DND-41 (cell line): ENCODE results near the gene ZBTB39.
A peak's percentile ranks its signal among the peaks of the same experiment; 100 is the strongest.

Experiments used
- ATAC-seq: fragments of 200-7000 bp; cut with Tn5 transposase; 3 replicates; pipeline ENCODE4 v1.9.1; 2021; ENCODE audit warnings: low read depth; ENCODE audit not compliant: insufficient read depth
- DNase-seq: peaks from one replicate; pipeline ENCODE4 v3.0.0-alpha.2; 2020
- H2AFZ ChIP-seq: 2 replicates; pipeline ENCODE4 v1.6.0; 2012; ENCODE audit warnings: low read depth, low read length
- H3K27ac ChIP-seq: 2 replicates; pipeline ENCODE4 v1.5.1; 2012; ENCODE audit warnings: low read length, inconsistent platforms
- H3K27me3 ChIP-seq: fragments of 200-600 bp; sonication (generic); 2 replicates; pipeline ENCODE4 v1.6.0; 2012; ENCODE audit warnings: low read length, mild to moderate bottlenecking, inconsistent platforms; ENCODE audit not compliant: insufficient read depth, poor library complexity
- H3K36me3 ChIP-seq: 2 replicates; pipeline ENCODE4 v1.5.1; 2012; ENCODE audit warnings: low read length, inconsistent platforms; ENCODE audit not compliant: insufficient read depth
- H3K4me1 ChIP-seq: 2 replicates; pipeline ENCODE4 v1.5.1; 2012; ENCODE audit warnings: mild to moderate bottlenecking, low read length; ENCODE audit not compliant: insufficient read depth
- H3K4me2 ChIP-seq: 2 replicates; pipeline ENCODE4 v1.6.0; 2012; ENCODE audit warnings: mild to moderate bottlenecking, moderate library complexity, low read length, inconsistent platforms; ENCODE audit not compliant: insufficient read depth
- H3K4me3 ChIP-seq, 2 experiments: fragments of 200-600 bp in 1 of 2; shearing (Covaris generic) in 1 of 2; 2 replicates each; pipeline ENCODE4 v1.5.1; 2012 to 2016; ENCODE audit warnings: inconsistent platforms in 2 of 2, low read length in 2 of 2, mild to moderate bottlenecking in 2 of 2, low read depth in 1 of 2, moderate library complexity in 1 of 2
- H3K79me2 ChIP-seq: 2 replicates; pipeline ENCODE4 v1.6.0; 2012; ENCODE audit warnings: low read length, inconsistent platforms; ENCODE audit not compliant: insufficient read depth
- H3K9ac ChIP-seq: 2 replicates; pipeline ENCODE4 v1.6.0; 2012; ENCODE audit warnings: low read depth, mild to moderate bottlenecking, inconsistent platforms, low read length, moderate library complexity
- H3K9me3 ChIP-seq: 2 replicates; pipeline ENCODE4 v1.5.1; 2012; ENCODE audit warnings: low read length, moderate library complexity, mild to moderate bottlenecking, inconsistent platforms; ENCODE audit not compliant: insufficient read depth, severe bottlenecking
- H4K20me1 ChIP-seq: 2 replicates; pipeline ENCODE4 v1.6.0; 2012; ENCODE audit warnings: low read length; ENCODE audit not compliant: insufficient read depth
- EZH2 ChIP-seq: IDR thresholded peaks from 3 replicates; pipeline ENCODE4 v1.6.1; 2012; ENCODE audit warnings: borderline replicate concordance, low read depth, mild to moderate bottlenecking, moderate library complexity, low read length, inconsistent platforms; ENCODE audit not compliant: severe bottlenecking
- TF ChIP-seq, protein P1 (sequence below): IDR thresholded peaks from 2 replicates; pipeline ENCODE4 v1.5.1; 2012; ENCODE audit warnings: borderline replicate concordance, low read length, moderate library complexity, mild to moderate bottlenecking; ENCODE audit not compliant: poor library complexity, severe bottlenecking; ENCODE audit errors: extremely low read depth

The ZBTB39 gene

GRCh38 chr12:57009949-57010626 lies 3.7 kb upstream of the ZBTB39 start:
- Histone ChIP-seq H3K4me3 (no peak overlapping the region), H3K4me2 (no peak overlapping the region), H3K9ac (no peak overlapping the region), H3K9me3 (no peaks in the 10 kb centered on the region), H2AFZ (no peak overlapping the region), H3K27ac (no peak overlapping the region), H3K27me3 (peaks cover 11% of the 10 kb centered on the region), H3K79me2 (peaks cover 11% of the 10 kb centered on the region), H3K36me3 (no peaks in the 10 kb centered on the region), H4K20me1 (peaks cover 3% of the 10 kb centered on the region; the same call in 1 of the 2 replicates), H3K4me1 (peaks cover 12% of the 10 kb centered on the region)
- TF ChIP-seq EZH2 = no peak
- TF ChIP-seq, protein P1, sequence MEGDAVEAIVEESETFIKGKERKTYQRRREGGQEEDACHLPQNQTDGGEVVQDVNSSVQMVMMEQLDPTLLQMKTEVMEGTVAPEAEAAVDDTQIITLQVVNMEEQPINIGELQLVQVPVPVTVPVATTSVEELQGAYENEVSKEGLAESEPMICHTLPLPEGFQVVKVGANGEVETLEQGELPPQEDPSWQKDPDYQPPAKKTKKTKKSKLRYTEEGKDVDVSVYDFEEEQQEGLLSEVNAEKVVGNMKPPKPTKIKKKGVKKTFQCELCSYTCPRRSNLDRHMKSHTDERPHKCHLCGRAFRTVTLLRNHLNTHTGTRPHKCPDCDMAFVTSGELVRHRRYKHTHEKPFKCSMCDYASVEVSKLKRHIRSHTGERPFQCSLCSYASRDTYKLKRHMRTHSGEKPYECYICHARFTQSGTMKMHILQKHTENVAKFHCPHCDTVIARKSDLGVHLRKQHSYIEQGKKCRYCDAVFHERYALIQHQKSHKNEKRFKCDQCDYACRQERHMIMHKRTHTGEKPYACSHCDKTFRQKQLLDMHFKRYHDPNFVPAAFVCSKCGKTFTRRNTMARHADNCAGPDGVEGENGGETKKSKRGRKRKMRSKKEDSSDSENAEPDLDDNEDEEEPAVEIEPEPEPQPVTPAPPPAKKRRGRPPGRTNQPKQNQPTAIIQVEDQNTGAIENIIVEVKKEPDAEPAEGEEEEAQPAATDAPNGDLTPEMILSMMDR = no peak
- ATAC-seq = no peak
- no peak for DNase-seq

DNA sequence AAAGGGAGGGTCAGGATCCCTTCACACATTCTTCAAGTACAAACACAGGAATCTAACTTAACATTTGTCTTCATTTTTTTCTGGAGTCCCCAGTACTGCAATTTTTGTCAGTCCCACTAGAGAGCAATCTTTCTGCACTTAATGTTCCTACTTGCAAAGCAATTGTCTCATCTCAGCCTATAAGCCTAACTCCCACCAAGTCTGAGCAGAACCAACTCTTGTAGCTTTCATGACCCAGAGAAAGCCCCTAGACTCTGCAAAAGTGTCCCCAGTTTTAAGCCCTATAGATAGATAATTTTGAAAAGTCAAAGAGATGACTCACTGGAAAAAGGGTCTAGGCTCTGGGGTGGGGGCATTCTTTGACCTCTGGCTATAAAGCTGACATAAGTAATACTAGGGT lies 1.8 kb upstream of the ZBTB39 start:
- ATAC-seq (peak; percentile 64), DNase-seq (peak; percentile 43)
- Histone ChIP-seq H3K9me3 (no peaks in the 10 kb centered on the region), H2AFZ (no peak overlapping the region), H3K79me2 (peaks cover 30% of the 10 kb centered on the region), H3K4me3 (no peak overlapping the region), H3K27ac (no peak overlapping the region), H3K4me1 (peaks cover 21% of the 10 kb centered on the region), H3K27me3 (peaks cover under 1% of the 10 kb centered on the region), H3K9ac (no peak overlapping the region), H4K20me1 (peaks cover 17% of the 10 kb centered on the region), H3K36me3 (peaks cover 17% of the 10 kb centered on the region), H3K4me2 (no peak overlapping the region)
- TF ChIP-seq, protein P1 = peak; percentile 86
- no peak for TF ChIP-seq EZH2

DNA sequence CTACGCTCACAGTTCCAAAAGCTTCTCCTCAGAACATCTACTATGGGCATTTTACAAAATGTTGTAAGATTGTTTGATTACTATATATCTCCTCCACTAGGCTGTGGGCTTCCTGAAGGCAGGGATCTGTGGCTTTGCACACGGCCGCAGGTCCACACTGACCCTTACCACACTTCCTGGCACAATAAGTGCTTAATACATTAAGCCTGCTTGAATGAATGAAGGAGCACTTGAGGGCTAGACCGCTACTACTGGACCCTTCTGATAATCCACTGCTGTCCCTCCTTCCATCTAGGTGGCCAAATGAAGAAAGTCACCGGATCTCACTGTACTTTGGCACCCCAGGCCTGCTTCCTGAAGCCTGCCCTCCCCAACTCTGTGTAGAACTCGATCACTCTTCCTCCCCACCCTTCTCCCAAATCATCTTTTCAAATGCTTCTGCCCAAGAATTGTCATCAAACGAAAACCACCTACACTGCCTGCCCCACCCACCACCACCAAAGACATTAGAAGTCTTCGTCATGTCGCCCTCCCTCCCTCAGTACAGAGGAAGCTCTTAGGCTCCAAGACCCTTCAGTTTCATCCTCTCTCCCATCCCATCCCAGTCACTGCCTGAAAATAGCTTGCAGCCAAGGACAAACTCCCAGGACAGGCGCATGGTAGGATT lies 596 bp upstream of the ZBTB39 start:
- Histone ChIP-seq H3K27me3 (no peaks in the 10 kb centered on the region), H3K4me2 (peak overlapping the region; percentile 54; the same call in 1 of the 2 replicates), H4K20me1 (peaks cover 28% of the 10 kb centered on the region), H2AFZ (peak overlapping the region; percentile 64), H3K9ac (peak overlapping the region; percentile 33), H3K9me3 (no peaks in the 10 kb centered on the region), H3K79me2 (peaks cover 42% of the 10 kb centered on the region), H3K4me3 (peak overlapping the region in 1 of 2 experiments; percentile 53; a peak in 2 of 4 replicates), H3K27ac (no peak overlapping the region), H3K4me1 (peaks cover 23% of the 10 kb centered on the region), H3K36me3 (peaks cover 30% of the 10 kb centered on the region)
- TF ChIP-seq EZH2 = no peak
- TF ChIP-seq, protein P1 = no peak
- DNase-seq (no peak), ATAC-seq (no peak)
